ENCODE measurements around the gene ALDH1L1.

ALDH1L1 gene

DNA sequence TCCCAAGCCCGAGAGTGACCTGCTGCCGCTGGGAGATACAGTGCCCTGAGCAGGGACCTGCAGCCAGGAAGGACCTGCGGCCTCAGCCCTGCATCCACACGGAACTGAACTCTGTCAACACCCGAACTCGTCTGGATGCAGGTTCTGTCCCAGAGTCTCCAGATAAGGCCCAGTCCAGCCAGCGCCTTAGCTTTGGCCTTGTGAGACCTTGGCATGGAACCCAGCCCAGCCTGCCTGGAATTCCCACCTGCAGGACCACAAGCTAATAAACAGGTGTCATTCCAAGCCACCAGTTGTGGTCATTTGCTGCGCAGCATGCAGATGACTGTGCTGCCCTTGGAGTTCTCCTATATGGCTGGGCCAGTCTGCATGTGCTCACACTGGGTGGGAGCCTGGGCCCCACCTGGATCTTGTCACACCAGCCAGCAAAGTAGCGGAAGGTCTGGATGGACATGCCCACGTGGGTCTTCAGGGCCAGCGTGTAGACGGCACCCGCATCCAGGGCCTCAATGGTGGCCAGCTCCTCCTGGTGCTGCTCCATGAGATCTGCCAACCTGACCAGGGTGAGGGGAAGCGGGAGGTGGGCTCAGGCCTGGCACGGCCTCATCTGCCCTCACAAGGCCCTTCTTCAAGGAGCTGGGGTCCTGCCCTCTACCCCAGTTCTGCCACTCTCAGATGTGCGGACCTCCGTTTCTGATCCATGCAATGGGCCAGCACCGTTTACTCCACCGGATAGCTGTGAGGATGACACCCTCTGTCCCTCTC is 49.2 kb downstream of the ALDH1L1 start:
- Histone ChIP-seq H3K9ac (no peak overlapping the region), H3K36me3 (ENCODE audit: insufficient read depth) (no peaks in the 10 kb centered on the region), H3K4me3 (IDR thresholded peaks at IDR 0.05; ENCODE audit: insufficient read depth, low read depth, low read length) (no peak overlapping the region), H2AFZ (ENCODE audit: low read depth) (no peak overlapping the region), H3K27me3 (ENCODE audit: insufficient read depth, low read depth) (no peaks in the 10 kb centered on the region), H4K20me1 (ENCODE audit: insufficient read depth) (no peaks in the 10 kb centered on the region), H3K4me1 (ENCODE audit: low read depth, poor library complexity, severe bottlenecking) (no peaks in the 10 kb centered on the region), H3K4me2 (no peak overlapping the region), H3K27ac (no peak overlapping the region), H3K79me2 (ENCODE audit: insufficient read depth, low read depth) (no peaks in the 10 kb centered on the region)
- TF ChIP-seq, protein P1, sequence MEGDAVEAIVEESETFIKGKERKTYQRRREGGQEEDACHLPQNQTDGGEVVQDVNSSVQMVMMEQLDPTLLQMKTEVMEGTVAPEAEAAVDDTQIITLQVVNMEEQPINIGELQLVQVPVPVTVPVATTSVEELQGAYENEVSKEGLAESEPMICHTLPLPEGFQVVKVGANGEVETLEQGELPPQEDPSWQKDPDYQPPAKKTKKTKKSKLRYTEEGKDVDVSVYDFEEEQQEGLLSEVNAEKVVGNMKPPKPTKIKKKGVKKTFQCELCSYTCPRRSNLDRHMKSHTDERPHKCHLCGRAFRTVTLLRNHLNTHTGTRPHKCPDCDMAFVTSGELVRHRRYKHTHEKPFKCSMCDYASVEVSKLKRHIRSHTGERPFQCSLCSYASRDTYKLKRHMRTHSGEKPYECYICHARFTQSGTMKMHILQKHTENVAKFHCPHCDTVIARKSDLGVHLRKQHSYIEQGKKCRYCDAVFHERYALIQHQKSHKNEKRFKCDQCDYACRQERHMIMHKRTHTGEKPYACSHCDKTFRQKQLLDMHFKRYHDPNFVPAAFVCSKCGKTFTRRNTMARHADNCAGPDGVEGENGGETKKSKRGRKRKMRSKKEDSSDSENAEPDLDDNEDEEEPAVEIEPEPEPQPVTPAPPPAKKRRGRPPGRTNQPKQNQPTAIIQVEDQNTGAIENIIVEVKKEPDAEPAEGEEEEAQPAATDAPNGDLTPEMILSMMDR (conservative IDR thresholded peaks at IDR 0.05; ENCODE audit: low read depth, low read length): no peak

DNA sequence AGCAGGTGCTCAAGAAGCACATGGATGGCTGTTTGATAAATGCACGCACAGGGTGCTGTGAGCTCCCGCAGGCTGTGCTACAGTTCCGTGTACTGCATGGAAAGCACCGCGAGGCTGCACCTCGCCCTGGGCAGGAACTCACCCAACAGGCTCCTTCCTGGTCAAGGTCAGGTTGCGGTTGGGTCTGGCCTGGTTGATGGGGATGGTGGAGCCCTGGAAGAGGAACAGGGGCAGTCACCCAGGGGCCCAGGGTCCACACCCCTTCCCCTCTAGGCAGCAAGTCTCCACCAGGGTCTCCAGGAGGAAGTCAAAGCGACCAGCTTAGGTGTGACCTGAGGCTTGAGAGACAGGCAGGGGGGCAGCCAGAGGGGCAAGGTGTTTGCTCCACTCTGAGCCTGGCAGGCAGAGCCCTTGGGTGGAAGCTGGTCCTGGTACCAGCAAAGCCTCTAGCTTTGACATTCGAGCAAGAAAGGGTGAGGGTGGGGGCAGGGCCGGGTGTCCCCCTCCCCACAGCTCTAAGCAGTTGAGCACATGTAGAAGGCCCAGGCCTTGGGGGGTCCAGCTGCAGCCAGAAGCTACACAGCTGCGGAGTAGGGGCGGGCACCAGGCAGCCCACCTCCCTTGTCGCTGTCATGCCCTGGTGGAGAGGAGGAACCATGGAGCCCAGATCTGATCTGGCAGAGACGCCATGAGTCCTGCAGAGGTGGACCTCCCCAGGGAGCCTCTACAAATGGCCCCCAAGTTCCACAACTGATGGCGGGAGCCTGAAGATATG is 50.1 kb downstream of the ALDH1L1 start:
- no peak overlapping the region for H3K4me3 ChIP-seq (IDR thresholded peaks at IDR 0.05; ENCODE audit: insufficient read depth, low read depth, low read length)
- no peaks in the 10 kb centered on the region for H4K20me1 ChIP-seq (ENCODE audit: insufficient read depth)
- no peak overlapping the region for H2AFZ ChIP-seq (ENCODE audit: low read depth)
- H3K27ac ChIP-seq: no peak overlapping the region
- no peaks in the 10 kb centered on the region for H3K79me2 ChIP-seq (ENCODE audit: insufficient read depth, low read depth)
- H3K4me1 ChIP-seq (ENCODE audit: low read depth, poor library complexity, severe bottlenecking): no peaks in the 10 kb centered on the region
- H3K36me3 ChIP-seq (ENCODE audit: insufficient read depth): no peaks in the 10 kb centered on the region
- no peak overlapping the region for H3K9ac ChIP-seq
- no peaks in the 10 kb centered on the region for H3K27me3 ChIP-seq (ENCODE audit: insufficient read depth, low read depth)
- H3K4me2 ChIP-seq: no peak overlapping the region
- TF ChIP-seq, protein P1 (conservative IDR thresholded peaks at IDR 0.05; ENCODE audit: low read depth, low read length): no peak

DNA sequence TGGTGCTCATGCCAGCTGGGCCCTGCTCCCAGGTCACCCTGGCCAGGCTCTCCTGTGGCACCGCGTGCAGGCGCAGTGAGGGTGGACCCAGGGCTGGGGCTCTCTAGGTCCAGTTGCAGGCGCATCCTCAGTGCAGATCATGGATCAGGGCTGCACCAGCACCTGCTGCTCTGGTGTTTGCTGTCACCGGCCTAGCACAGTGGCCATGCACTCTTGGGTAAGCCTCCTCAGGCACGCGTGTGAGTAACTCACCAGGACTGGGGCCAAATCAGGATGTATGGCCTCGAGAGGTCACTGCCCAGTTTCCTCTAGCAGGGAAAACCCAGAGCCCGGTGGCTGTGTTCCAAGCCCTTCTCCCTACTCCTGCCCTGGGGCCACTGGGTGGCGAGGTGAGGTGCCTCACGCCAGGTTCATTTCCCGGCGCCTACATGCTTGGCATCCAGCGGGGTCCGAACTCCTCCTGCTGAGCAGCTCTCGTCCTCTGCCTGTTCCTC is 50.9 kb downstream of the ALDH1L1 start:
- H3K4me3 ChIP-seq (IDR thresholded peaks at IDR 0.05; ENCODE audit: insufficient read depth, low read depth, low read length): no peak overlapping the region

DNA sequence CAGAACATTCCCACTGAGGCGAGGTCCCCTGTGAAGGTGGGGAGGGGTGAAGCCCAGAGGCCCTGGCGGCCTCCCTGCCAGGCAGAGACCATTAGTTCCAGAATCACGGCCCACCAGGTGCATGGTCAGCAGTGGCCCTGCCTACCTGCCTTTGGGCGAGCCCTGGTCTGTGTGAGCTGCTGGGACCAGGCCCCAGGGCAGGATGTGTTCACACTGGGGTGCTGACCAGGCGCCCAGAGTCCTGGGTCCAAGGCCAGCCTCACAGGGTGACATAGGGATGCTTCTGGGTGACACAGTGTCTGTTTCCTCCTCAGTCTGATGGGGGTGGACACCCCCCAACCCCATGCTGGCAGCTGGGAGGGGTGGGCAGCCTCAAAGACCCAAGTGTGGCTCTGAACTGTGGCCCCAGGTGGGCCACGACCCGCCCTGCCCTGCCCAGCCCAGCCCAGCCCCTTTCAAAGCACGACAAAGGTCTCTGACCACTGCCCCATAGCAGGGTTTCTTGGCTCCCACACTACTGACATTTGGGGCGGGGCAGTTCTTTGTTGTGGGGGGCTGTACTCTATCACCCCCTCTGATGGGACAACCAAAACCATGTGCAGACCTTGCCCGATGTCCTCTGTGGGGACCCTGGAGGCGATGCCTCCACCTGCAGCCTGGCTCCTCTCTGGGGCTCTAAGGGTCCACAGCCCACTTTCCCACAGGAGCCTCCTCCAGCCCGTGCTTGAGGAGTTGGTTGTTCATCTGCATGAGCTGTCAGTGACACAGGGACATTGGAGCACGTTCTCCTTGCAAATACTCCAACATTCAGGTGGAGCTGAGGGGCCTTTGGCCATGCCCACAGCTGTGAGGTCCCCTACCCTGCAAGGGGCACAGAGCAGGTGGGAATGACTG is 51.6 kb downstream of the ALDH1L1 start:
- H3K79me2 ChIP-seq (ENCODE audit: insufficient read depth, low read depth): no peaks in the 10 kb centered on the region
- no peak overlapping the region for H3K9ac ChIP-seq
- no peak overlapping the region for H3K4me3 ChIP-seq (IDR thresholded peaks at IDR 0.05; ENCODE audit: insufficient read depth, low read depth, low read length)
- no peaks in the 10 kb centered on the region for H3K27me3 ChIP-seq (ENCODE audit: insufficient read depth, low read depth)
- no peak overlapping the region for H3K4me2 ChIP-seq
- no peak overlapping the region for H3K27ac ChIP-seq
- TF ChIP-seq, protein P1 (conservative IDR thresholded peaks at IDR 0.05; ENCODE audit: low read depth, low read length): no peak
- H3K36me3 ChIP-seq (ENCODE audit: insufficient read depth): no peaks in the 10 kb centered on the region
- H3K4me1 ChIP-seq (ENCODE audit: low read depth, poor library complexity, severe bottlenecking): no peaks in the 10 kb centered on the region
- H2AFZ ChIP-seq (ENCODE audit: low read depth): no peak overlapping the region
- no peaks in the 10 kb centered on the region for H4K20me1 ChIP-seq (ENCODE audit: insufficient read depth)

More for the DNA sequence above, 50.9 kb downstream of the ALDH1L1 start:
- Histone ChIP-seq H3K79me2 (ENCODE audit: insufficient read depth, low read depth) (no peaks in the 10 kb centered on the region), H3K36me3 (ENCODE audit: insufficient read depth) (no peaks in the 10 kb centered on the region), H3K4me2 (no peak overlapping the region), H4K20me1 (ENCODE audit: insufficient read depth) (no peaks in the 10 kb centered on the region), H3K27ac (no peak overlapping the region), H3K27me3 (ENCODE audit: insufficient read depth, low read depth) (no peaks in the 10 kb centered on the region), H3K9ac (no peak overlapping the region), H2AFZ (ENCODE audit: low read depth) (no peak overlapping the region), H3K4me1 (ENCODE audit: low read depth, poor library complexity, severe bottlenecking) (no peaks in the 10 kb centered on the region)
- TF ChIP-seq, protein P1 (conservative IDR thresholded peaks at IDR 0.05; ENCODE audit: low read depth, low read length): no peak

Data from KMS-11 (cell line).